Measurements from ENCODE around the gene METTL27.

Gene METTL27

GRCh38 chr7:73880755-73881328 is 38.5 kb upstream of the METTL27 start:
- Histone ChIP-seq H3K27me3 (ENCODE audit: insufficient read depth, poor library complexity, severe bottlenecking) (peaks cover 5% of the 10 kb centered on the region), H3K4me3 (replicated peaks; ENCODE audit: insufficient read depth, low read length) (no peak overlapping the region), H3K27ac (replicated peaks) (no peak overlapping the region)
- TF ChIP-seq POLR2AphosphoS5 (IDR thresholded peaks at IDR 0.05; ENCODE audit: low read depth) (no peak), SPI1 (IDR thresholded peaks at IDR 0.05; ENCODE audit: borderline replicate concordance, low read depth) (no peak), CTCF (IDR thresholded peaks at IDR 0.05; ENCODE audit: insufficient read depth, low read length) (no peak), GABPA (IDR thresholded peaks at IDR 0.05; ENCODE audit: low read depth) (no peak)
- TF ChIP-seq, protein P1, sequence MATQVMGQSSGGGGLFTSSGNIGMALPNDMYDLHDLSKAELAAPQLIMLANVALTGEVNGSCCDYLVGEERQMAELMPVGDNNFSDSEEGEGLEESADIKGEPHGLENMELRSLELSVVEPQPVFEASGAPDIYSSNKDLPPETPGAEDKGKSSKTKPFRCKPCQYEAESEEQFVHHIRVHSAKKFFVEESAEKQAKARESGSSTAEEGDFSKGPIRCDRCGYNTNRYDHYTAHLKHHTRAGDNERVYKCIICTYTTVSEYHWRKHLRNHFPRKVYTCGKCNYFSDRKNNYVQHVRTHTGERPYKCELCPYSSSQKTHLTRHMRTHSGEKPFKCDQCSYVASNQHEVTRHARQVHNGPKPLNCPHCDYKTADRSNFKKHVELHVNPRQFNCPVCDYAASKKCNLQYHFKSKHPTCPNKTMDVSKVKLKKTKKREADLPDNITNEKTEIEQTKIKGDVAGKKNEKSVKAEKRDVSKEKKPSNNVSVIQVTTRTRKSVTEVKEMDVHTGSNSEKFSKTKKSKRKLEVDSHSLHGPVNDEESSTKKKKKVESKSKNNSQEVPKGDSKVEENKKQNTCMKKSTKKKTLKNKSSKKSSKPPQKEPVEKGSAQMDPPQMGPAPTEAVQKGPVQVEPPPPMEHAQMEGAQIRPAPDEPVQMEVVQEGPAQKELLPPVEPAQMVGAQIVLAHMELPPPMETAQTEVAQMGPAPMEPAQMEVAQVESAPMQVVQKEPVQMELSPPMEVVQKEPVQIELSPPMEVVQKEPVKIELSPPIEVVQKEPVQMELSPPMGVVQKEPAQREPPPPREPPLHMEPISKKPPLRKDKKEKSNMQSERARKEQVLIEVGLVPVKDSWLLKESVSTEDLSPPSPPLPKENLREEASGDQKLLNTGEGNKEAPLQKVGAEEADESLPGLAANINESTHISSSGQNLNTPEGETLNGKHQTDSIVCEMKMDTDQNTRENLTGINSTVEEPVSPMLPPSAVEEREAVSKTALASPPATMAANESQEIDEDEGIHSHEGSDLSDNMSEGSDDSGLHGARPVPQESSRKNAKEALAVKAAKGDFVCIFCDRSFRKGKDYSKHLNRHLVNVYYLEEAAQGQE (IDR thresholded peaks at IDR 0.05; ENCODE audit: insufficient replicate concordance, low read depth) = no peak
- DNase-seq (ENCODE audit: low read depth in 1 of 2, low spot score in 1 of 2) = no peak

GRCh38 chr7:73879977-73880681 is 37.8 kb upstream of the METTL27 start:
- TF ChIP-seq, protein P1 (IDR thresholded peaks at IDR 0.05; ENCODE audit: insufficient replicate concordance, low read depth) = no peak
- TF ChIP-seq GABPA (IDR thresholded peaks at IDR 0.05; ENCODE audit: low read depth) (no peak), CTCF (IDR thresholded peaks at IDR 0.05; ENCODE audit: insufficient read depth, low read length) (no peak), SPI1 (IDR thresholded peaks at IDR 0.05; ENCODE audit: borderline replicate concordance, low read depth) (no peak)
- Histone ChIP-seq H3K4me3 (replicated peaks; ENCODE audit: insufficient read depth, low read length) (no peak overlapping the region), H3K27ac (replicated peaks) (no peak overlapping the region), H3K27me3 (ENCODE audit: insufficient read depth, poor library complexity, severe bottlenecking) (peaks cover 5% of the 10 kb centered on the region)
- DNase-seq (ENCODE audit: low read depth in 1 of 2, low spot score in 1 of 2) = no peak

GRCh38 chr7:73876973-73877372 is 34.7 kb upstream of the METTL27 start:
- peaks cover 5% of the 10 kb centered on the region for H3K27me3 ChIP-seq (ENCODE audit: insufficient read depth, poor library complexity, severe bottlenecking)
- no peak for DNase-seq (ENCODE audit: low read depth in 1 of 2, low spot score in 1 of 2)
- no peak overlapping the region for H3K27ac ChIP-seq (replicated peaks)

More at GRCh38 chr7:73876973-73877372, 34.7 kb upstream of the METTL27 start:
- TF ChIP-seq, protein P1 (IDR thresholded peaks at IDR 0.05; ENCODE audit: insufficient replicate concordance, low read depth) = no peak
- TF ChIP-seq POLR2AphosphoS5 (IDR thresholded peaks at IDR 0.05; ENCODE audit: low read depth) (no peak), CTCF (IDR thresholded peaks at IDR 0.05; ENCODE audit: insufficient read depth, low read length) (no peak), GABPA (IDR thresholded peaks at IDR 0.05; ENCODE audit: low read depth) (no peak), SPI1 (IDR thresholded peaks at IDR 0.05; ENCODE audit: borderline replicate concordance, low read depth) (no peak)
- no peak overlapping the region for H3K4me3 ChIP-seq (replicated peaks; ENCODE audit: insufficient read depth, low read length)
